HG03045 (cell line): ENCODE results near the gene RDH14.

Source experiments
- ATAC-seq: cut with Tn5 transposase; IDR thresholded peaks from one replicate; pipeline ENCODE4 v1.9.1; 2021; ENCODE audit warnings: mild to moderate bottlenecking, moderate library complexity; ENCODE audit not compliant: unreplicated experiment

The RDH14 gene

DNA sequence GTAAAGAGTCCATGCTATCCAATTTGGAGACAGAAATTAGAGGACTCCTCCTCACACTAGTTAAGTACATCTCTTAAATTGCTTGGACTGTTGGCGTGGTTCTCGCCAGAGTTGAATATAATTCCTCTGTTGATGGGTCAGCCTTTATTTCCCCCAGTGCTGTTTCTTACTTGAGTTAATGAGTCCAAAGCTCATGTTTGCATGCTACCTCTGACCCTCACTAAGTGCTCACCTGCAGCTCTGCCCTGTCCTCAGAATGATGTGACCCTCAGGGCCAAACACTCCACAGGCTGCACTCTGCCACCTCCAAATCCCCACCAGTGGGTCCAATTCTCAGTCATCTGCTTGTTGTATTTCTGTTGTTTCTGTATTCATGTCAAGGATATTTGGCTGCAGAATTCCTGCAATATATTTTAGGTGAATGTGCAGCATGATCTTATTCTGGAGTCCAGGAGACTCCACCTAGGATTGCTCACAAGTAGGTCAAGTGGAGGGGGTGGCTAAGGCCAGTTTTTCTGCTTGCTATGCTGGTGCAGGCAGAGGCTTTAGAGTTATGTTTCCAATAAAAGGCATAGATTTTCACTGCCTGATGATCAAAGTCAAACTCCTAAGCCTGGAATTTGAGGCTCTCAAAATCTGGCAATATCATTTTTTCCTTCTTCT is 37.8 kb downstream of the RDH14 start:
- ATAC-seq, result no peak

DNA sequence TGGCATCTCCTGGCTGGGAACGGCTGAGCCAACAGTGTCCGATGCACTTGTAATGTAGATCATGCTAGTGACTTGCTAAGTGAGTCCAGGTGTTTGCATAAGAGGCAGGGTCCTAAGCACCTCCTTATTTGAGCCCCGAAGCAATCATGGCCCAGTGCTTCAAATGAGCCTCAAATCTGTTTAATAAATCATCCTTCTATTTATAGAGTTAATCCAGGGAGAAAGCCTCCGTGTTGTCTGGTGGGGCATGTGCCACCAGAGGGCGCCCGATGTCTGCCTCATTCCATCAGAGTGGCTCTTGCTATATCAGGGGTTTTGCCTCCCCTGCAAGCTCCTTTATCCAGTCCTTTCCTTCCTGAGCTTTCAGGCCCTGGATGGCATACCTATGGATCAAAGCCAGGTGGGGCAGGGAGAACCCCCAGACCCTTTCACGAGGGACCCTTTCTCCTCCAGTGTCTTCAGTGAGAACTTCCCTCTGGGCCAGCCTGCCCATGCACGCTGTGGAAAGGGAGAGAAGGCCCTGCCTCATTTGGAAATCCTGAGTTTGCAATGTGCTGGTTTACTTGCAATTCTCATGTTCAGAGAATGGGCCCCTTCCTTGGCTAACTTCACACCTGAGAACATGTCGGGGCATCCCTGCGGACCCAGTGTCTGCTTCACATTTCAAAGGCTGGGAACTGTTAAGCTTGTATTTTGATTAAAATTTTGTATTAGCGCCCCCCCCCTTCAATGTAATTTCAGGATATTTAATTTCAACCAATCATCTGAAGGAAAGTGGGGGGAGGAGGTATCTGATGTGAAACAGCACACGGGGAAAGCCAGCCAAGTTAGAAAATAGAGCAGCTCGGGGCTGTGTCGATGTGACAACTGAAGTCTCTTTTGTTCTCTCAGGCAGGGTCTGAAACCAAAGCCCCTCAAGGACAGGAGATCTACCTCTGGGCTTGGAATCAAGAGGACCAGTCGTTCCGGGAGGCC is 39.7 kb downstream of the RDH14 start:
- peak; percentile 79 for ATAC-seq

DNA sequence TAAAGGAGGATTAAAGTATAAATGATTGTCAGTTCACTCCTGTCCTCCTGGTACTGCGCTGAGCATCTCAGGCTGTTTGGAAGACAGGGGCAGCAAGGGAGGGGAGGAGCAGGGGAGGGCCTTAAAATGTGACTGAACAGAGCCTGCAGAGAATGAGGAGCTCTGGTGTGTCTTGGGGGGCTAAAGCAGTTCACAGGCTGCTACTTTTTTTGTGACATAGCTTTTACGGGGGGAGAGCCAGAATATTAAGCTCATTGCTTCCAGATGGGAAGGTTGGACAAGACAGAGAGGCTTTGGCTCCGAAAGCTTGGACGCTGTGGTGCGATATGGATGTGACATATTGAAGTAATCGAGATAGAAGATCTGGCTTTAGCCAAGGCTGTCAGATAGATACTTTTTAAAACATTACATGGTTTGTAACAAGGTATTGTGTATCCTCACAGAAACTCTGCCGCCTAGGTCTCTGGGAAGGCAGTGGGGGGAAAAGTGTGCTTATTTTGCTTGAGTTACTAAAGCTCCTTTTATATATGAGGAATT is 40.5 kb downstream of the RDH14 start:
- no peak for ATAC-seq

DNA sequence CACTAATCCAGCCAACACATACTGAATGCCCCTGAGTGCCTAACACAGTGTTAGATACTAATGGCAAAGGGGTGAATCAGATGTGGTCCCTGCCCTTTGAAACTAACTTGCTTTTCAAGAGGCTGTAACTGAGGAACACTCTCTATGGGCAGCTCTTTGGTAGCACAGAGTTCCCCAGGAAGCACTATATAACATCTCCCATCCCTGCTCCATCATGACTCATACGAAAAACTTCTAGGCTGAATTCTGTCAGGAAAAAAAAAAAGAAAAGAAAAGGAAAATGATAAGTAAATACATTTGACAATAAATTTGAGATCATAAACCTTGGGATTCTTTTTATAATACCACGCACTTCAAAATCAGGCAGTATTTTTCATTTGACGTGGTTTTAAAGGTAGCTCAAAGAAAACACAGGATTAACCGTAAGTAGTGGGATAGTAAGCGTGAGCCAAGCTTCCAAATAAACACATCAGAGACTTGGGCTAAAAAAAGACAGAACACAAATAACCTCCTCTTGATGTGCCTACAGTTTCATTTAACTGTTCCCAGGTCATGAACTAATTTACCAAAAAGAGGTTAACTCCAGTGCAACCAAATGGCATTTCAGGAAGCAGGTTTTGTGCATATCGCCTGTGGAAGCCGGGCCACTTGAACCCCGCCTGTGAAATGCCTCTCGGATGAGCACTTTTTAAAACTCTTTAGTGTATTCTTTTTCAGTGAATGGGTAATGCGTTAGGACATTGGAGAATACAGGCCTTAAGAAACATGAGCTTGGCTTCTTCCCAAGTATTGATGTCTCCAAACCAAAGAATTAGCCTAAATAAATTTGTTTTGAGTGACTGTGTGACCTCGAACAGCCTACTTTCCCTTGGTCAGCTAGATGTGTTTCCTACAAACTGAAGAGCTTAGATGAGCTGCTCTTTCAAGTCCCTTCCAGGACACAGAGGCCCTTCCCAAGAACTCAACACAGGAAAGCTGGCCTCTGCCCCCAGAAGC is 42.0 kb downstream of the RDH14 start:
- ATAC-seq, result no peak

DNA sequence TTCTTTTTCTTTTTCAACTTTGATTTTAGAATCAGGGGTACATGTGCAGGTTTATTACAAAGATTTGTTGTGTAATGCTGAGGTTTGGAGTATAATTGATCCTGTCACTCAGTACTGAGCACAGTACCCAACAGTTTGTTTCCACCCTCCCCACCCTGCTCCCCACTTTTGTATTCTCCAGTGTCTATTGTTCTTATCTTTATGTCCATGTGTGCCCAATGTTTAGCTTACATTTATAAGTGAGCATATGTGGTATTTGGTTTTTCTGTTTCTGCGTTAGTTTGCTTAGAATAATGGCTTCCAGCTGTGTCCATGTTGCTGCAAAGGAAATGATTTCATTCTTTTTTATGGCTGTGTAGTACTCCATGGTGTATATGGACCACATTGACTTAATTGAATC is 43.1 kb downstream of the RDH14 start:
- no peak for ATAC-seq

DNA sequence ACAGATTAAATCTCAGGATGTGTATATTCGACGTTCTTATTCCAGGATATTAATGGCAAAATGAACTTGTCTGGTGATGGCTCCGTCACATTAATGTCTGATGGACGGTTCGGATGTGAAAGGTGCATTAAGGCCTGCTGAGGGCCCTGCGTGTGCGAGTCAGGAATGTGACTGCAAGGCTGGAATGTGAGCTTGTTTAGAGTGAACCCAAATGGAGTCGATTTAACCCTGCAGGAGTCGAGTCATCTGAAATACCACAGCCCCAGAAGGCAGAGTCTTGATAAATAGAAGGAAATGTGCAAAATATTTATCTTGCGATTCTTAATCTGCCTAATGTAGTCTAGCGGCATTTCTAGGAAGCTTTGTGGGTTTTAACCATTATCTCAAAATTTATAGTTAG is 44.3 kb downstream of the RDH14 start:
- no peak for ATAC-seq

DNA sequence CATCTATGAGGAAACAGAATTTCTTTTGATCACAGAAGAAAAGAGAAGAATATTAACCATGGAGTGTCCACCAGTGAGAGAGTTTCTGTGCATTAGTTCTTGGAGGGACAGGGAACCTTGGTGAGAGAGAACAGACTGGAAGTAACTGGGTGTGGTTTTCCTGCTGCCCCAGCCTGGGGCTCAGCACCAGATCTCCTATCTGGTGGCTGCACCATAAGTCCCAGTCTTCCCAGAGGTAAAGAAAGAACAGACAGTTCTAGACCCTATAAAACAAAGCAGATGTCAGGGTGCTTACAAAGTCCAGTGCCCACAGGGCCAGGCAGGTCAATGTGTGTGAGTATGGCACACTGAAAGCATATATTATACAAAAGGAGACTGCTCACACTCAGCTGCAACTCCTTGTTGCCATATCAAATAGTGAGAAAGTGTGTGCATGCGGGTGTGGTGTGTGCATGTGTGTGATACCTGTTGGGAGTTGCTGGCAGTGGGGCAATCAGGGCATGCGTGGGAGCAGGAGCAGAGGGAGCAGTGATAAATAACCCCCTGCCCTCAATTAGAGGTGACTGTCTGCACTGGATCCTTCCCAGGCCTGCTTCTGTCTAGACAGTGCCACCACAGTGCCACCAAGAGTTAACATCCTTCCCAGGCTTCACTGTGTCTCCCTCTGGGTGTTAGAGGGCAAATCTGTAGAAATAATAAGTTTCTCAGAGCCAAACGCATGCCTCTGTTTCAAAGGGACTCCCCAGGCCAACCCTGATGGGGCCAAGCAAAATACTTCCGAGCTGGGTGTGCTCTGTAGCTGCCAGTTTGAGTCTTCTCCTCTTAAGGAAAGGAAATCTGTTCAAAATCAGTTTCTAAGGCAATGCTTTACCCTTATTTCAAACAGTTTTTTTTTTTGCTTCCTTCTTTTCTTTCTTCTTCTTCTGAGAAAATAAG is 45.7 kb downstream of the RDH14 start:
- ATAC-seq, result no peak

DNA sequence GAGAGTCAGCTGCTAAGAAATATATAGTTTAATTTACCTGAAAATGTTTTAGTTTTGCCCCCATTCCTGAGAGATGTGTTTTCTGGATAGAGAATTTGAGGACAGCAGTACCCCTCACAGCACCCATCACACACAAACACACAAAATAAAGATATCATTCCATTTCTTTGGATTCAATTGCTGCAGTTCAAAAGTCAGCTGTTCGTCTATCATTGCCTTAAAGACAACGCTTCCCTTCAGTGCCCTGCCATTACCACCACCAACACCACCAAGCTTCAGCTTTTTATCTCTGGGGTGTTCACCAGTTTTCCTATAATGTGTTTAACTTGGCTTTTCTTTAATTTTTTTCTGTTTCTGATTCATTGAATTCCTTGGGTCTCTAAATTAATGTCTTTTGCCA is 49.7 kb downstream of the RDH14 start:
- ATAC-seq, result no peak

DNA sequence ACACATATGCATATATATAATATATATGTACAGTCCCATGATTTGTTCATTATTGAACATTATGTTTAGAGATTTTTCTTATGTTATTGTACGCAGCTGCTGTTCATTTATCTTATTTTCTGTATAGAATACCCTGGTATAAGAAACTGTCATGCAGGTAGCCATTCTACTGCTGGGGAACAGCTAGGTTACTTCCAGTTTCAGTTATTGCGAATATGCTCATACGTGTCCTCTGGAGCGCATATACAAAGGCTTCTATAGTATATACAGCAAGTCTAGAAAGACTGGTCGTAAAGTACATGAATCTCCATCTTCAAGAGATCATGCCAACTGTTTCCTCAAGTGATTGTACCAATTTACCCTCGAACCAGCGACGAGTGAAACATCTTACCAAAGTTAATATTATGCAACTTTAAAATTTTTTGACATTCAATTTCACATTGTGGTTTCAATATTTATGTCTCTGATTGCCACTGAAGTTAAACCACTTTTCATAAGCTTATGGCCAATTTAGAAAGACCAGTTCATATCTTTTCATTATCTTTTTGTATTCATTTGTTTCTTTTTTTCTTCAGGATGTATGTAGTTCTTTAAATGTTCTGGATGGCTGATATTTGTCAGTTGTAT is 53.5 kb downstream of the RDH14 start:
- ATAC-seq, result no peak

DNA sequence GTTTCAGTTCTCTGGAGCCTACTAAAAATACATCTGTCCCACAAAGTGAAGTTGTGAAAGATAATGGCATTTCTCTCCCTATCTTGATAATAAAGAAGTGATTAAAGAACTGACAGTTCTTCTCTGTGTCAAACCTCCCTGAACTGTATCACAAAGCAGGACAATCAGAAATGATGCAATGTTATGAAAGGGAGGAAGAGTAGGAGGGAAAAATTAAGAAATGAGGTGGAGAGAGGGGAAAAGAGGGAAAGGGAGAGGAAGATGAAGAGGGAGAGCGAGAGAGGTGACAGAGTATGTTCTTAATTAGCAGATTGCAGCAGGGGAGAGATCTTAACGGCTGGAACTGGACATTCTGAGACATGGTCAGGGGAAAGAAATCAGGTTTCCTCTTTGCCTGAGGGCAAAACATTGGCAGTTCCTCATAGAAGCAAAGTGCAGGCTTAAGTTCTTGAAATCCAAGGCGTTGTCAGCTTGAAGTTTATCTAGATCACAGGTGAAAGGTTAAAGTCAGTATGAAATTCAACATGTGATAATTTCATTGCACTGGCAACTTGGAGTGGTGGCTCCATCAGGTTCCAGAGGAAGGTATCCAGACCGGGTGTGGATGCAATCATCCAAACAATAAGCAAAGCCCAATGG is 54.6 kb downstream of the RDH14 start:
- no peak for ATAC-seq
